ENCODE results near the gene PSMB7.
"Not testable (repeated sequence)": the region's sequence is repeated elsewhere in the genome, so short reads cannot be mapped to it uniquely, and the experiment has no call there.

PSMB7 gene

DNA sequence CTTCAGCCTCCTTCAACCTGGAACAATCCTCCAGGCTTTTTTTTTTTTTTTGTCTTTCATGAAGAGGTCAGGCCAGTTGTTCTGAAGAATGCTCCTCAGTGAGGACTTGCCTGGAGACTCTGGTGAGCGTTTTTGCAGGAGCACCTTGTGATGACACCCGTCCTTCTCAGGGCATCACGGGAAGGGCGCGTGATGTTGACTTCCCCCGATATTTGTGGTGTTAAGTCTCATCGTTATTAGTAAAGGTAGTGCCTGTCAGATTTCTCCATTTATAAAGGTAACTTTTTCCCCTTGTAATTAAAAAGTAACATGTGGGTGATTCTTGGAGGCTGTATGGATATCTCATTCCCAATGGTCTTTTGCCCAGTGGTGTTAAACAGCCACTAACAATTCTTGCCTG is 11.1 kb upstream of the PSMB7 start:
- H3K4me2 ChIP-seq (ENCODE audit: low read depth, low read length, poor library complexity, severe bottlenecking) = no peak overlapping the region
- H3K4me3 ChIP-seq (ENCODE audit: low read length, poor library complexity, severe bottlenecking) = no peak overlapping the region
- H3K36me3 ChIP-seq (ENCODE audit: insufficient read depth, low read length) = no peaks in the 10 kb centered on the region

DNA sequence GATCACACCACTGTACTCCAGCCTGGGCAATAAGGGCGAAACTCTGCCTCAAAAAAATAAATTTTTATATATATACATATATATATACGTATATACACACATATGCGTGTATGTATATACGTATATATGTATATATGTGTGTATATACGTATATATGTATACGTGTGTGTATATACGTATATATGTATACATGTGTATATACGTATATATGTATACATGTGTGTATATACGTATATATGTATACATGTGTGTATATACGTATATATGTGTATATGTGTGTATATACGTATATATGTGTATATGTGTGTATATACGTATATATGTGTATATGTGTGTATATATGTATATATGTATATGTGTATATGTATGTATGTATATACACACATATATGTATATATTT is 10.5 kb upstream of the PSMB7 start:
- not testable (repeated sequence) for H3K27me3 ChIP-seq (ENCODE audit: insufficient read depth, low read length, poor library complexity, severe bottlenecking); H3K36me3 ChIP-seq (ENCODE audit: insufficient read depth, low read length); H3K4me3 ChIP-seq (ENCODE audit: low read length, poor library complexity, severe bottlenecking); H2AFZ ChIP-seq (ENCODE audit: low read length); H3K79me2 ChIP-seq (ENCODE audit: insufficient read depth, low read length); H3K9me3 ChIP-seq (ENCODE audit: insufficient read depth, low read depth, low read length); H4K20me1 ChIP-seq (ENCODE audit: insufficient read depth, low read length, poor library complexity, severe bottlenecking); H3K9me2 ChIP-seq (replicated peaks; ENCODE audit: low read depth, low read length); H3F3A ChIP-seq (ENCODE audit: low read depth); H3K4me1 ChIP-seq (ENCODE audit: insufficient read depth, low read length, poor library complexity, severe bottlenecking); H3K4me2 ChIP-seq (ENCODE audit: low read depth, low read length, poor library complexity, severe bottlenecking); H3K9ac ChIP-seq (ENCODE audit: low read depth, low read length, poor library complexity, severe bottlenecking)

More for the DNA sequence above, 11.1 kb upstream of the PSMB7 start:
- H3K9ac ChIP-seq (ENCODE audit: low read depth, low read length, poor library complexity, severe bottlenecking) = no peak overlapping the region
- no peak overlapping the region for H2AFZ ChIP-seq (ENCODE audit: low read length)
- H3K9me3 ChIP-seq (ENCODE audit: insufficient read depth, low read depth, low read length) = no peaks in the 10 kb centered on the region
- no peaks in the 10 kb centered on the region for H4K20me1 ChIP-seq (ENCODE audit: insufficient read depth, low read length, poor library complexity, severe bottlenecking)
- TF ChIP-seq, protein P1, sequence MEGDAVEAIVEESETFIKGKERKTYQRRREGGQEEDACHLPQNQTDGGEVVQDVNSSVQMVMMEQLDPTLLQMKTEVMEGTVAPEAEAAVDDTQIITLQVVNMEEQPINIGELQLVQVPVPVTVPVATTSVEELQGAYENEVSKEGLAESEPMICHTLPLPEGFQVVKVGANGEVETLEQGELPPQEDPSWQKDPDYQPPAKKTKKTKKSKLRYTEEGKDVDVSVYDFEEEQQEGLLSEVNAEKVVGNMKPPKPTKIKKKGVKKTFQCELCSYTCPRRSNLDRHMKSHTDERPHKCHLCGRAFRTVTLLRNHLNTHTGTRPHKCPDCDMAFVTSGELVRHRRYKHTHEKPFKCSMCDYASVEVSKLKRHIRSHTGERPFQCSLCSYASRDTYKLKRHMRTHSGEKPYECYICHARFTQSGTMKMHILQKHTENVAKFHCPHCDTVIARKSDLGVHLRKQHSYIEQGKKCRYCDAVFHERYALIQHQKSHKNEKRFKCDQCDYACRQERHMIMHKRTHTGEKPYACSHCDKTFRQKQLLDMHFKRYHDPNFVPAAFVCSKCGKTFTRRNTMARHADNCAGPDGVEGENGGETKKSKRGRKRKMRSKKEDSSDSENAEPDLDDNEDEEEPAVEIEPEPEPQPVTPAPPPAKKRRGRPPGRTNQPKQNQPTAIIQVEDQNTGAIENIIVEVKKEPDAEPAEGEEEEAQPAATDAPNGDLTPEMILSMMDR (conservative IDR thresholded peaks at IDR 0.05; ENCODE audit: low read length) = no peak
- no peak for TF ChIP-seq EZH2phosphoT487 (IDR thresholded peaks at IDR 0.05; ENCODE audit: borderline replicate concordance)
- H3F3A ChIP-seq (ENCODE audit: low read depth) = no peaks in the 10 kb centered on the region
- H3K9me2 ChIP-seq (replicated peaks; ENCODE audit: low read depth, low read length) = no peaks in the 10 kb centered on the region
- H3K4me1 ChIP-seq (ENCODE audit: insufficient read depth, low read length, poor library complexity, severe bottlenecking) = no peaks in the 10 kb centered on the region
- H3K79me2 ChIP-seq (ENCODE audit: insufficient read depth, low read length) = no peaks in the 10 kb centered on the region
- no peaks in the 10 kb centered on the region for H3K27me3 ChIP-seq (ENCODE audit: insufficient read depth, low read length, poor library complexity, severe bottlenecking)

DNA sequence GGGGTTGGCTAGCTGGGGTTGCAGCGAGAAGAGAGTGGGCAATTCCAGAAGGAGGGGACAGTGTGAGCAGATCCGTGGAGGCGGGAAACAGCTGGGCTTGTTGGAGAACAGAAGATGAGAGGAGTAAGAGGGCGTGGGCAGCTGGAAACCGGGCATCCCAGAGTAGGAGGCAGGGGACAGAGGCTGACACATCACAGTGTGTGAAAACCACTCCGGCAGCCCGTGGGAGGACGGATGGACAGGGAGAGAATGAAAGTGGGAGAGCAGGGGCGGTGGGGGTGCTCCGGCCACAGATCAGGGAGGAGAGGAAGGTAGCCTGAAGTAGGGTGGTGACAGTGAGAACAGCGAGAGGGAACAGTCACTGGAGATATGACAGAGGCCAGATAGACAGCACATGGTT is 8.3 kb upstream of the PSMB7 start:
- H3K9me2 ChIP-seq (replicated peaks; ENCODE audit: low read depth, low read length) = no peaks in the 10 kb centered on the region
- TF ChIP-seq EZH2phosphoT487 (IDR thresholded peaks at IDR 0.05; ENCODE audit: borderline replicate concordance) = no peak
- TF ChIP-seq, protein P1 (conservative IDR thresholded peaks at IDR 0.05; ENCODE audit: low read length) = no peak
- H3K9ac ChIP-seq (ENCODE audit: low read depth, low read length, poor library complexity, severe bottlenecking) = no peak overlapping the region
- no peaks in the 10 kb centered on the region for H3K4me1 ChIP-seq (ENCODE audit: insufficient read depth, low read length, poor library complexity, severe bottlenecking)
- H3K9me3 ChIP-seq (ENCODE audit: insufficient read depth, low read depth, low read length) = no peaks in the 10 kb centered on the region
- H3K79me2 ChIP-seq (ENCODE audit: insufficient read depth, low read length) = no peaks in the 10 kb centered on the region
- no peak overlapping the region for H2AFZ ChIP-seq (ENCODE audit: low read length)
- no peak overlapping the region for H3K4me3 ChIP-seq (ENCODE audit: low read length, poor library complexity, severe bottlenecking)
- no peaks in the 10 kb centered on the region for H4K20me1 ChIP-seq (ENCODE audit: insufficient read depth, low read length, poor library complexity, severe bottlenecking)
- H3F3A ChIP-seq (ENCODE audit: low read depth) = no peaks in the 10 kb centered on the region
- no peaks in the 10 kb centered on the region for H3K36me3 ChIP-seq (ENCODE audit: insufficient read depth, low read length)
- no peak overlapping the region for H3K4me2 ChIP-seq (ENCODE audit: low read depth, low read length, poor library complexity, severe bottlenecking)
- no peaks in the 10 kb centered on the region for H3K27me3 ChIP-seq (ENCODE audit: insufficient read depth, low read length, poor library complexity, severe bottlenecking)

DNA sequence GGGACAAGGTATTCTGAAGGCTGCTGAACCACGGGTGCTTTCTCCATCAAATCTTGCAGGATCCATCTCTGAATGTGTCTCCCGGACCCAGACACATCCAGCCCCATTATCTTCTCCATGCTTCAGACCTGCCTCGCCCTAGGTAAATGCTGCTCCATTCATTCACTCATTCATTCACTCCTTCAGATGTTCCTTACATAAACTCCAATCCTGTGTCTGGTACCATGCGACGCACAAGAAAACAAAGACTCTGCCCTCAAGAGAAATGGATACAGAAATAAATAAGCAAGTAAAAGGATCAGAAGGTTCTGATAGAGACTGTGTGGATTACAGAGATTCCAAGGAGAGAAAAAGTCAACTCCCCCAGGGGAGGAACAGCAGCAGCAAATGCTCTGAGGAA is 7.9 kb upstream of the PSMB7 start:
- no peaks in the 10 kb centered on the region for H3K9me3 ChIP-seq (ENCODE audit: insufficient read depth, low read depth, low read length)
- no peak overlapping the region for H3K9ac ChIP-seq (ENCODE audit: low read depth, low read length, poor library complexity, severe bottlenecking)
- TF ChIP-seq, protein P1 (conservative IDR thresholded peaks at IDR 0.05; ENCODE audit: low read length) = no peak
- TF ChIP-seq EZH2phosphoT487 (IDR thresholded peaks at IDR 0.05; ENCODE audit: borderline replicate concordance) = no peak
- H3K4me1 ChIP-seq (ENCODE audit: insufficient read depth, low read length, poor library complexity, severe bottlenecking) = no peaks in the 10 kb centered on the region
- H3K79me2 ChIP-seq (ENCODE audit: insufficient read depth, low read length) = no peaks in the 10 kb centered on the region
- no peak overlapping the region for H3K4me2 ChIP-seq (ENCODE audit: low read depth, low read length, poor library complexity, severe bottlenecking)
- H3K27me3 ChIP-seq (ENCODE audit: insufficient read depth, low read length, poor library complexity, severe bottlenecking) = no peaks in the 10 kb centered on the region
- H3K4me3 ChIP-seq (ENCODE audit: low read length, poor library complexity, severe bottlenecking) = no peak overlapping the region
- no peaks in the 10 kb centered on the region for H3F3A ChIP-seq (ENCODE audit: low read depth)
- H4K20me1 ChIP-seq (ENCODE audit: insufficient read depth, low read length, poor library complexity, severe bottlenecking) = no peaks in the 10 kb centered on the region
- no peaks in the 10 kb centered on the region for H3K9me2 ChIP-seq (replicated peaks; ENCODE audit: low read depth, low read length)
- no peaks in the 10 kb centered on the region for H3K36me3 ChIP-seq (ENCODE audit: insufficient read depth, low read length)
- H2AFZ ChIP-seq (ENCODE audit: low read length) = no peak overlapping the region
